ENCODE results near the gene CNPY2. TPM values are rescaled to one million over a fixed set of nuclear protein-coding genes. Genes with fewer than 3 reads are reported as not detected.
A peak's percentile ranks its signal among the peaks of the same experiment; 100 is the strongest.
"Not testable (repeated sequence)": the region's sequence is repeated elsewhere in the genome, so short reads cannot be mapped to it uniquely, and the experiment has no call there.

The CNPY2 gene
- polyA plus RNA-seq (ENCODE audit: insufficient read length in 3 of 3): 100 to 1,000 TPM; 155 to 171 (median 163) TPM

- DNase-seq (ENCODE audit: low read depth in 3 of 3, low spot score in 2 of 3): peak; percentile 93 to 95 (median 95)
Measured at GRCh38 chr12:56315622-56316473, at the start of gene CNPY2. TSS of gene CNPY2 (minus strand) at chr12:56315988. CDS start at chr12:56315217, 771 bp downstream.

GRCh38 chr12:56362130-56363059 lies 46.6 kb upstream of the CNPY2 start, which contains the start of gene APOF:
TSS of gene APOF (minus strand) at chr12:56362857. CDS start at chr12:56362745, 112 bp downstream.
- DNase-seq (ENCODE audit: low read depth in 3 of 3, low spot score in 2 of 3): no peak

- no peak for DNase-seq (ENCODE audit: low read depth in 3 of 3, low spot score in 2 of 3)
Measured at GRCh38 chr12:56361487-56362129, 45.8 kb upstream of the CNPY2 start.

- peak; percentile 98 to 100 (median 99) for DNase-seq (ENCODE audit: low read depth in 3 of 3, low spot score in 2 of 3)
Measured at GRCh38 chr12:56359851-56360767, 44.3 kb upstream of the CNPY2 start, which contains the start of gene STAT2. TSS of gene STAT2 (minus strand) at chr12:56360107. CDS start at chr12:56356571, 3,536 bp downstream.

- no peak for DNase-seq (ENCODE audit: low read depth in 3 of 3, low spot score in 2 of 3)
Measured at GRCh38 chr12:56358836-56359532, 43.2 kb upstream of the CNPY2 start.

GRCh38 chr12:56351325-56351724 lies 35.5 kb upstream of the CNPY2 start:
- DNase-seq (ENCODE audit: low read depth in 3 of 3, low spot score in 2 of 3): no peak

- DNase-seq (ENCODE audit: low read depth in 3 of 3, low spot score in 2 of 3): no peak
Measured at GRCh38 chr12:56350662-56351061, 34.9 kb upstream of the CNPY2 start.

GRCh38 chr12:56348776-56349175 lies 33.0 kb upstream of the CNPY2 start:
- DNase-seq (ENCODE audit: low read depth in 3 of 3, low spot score in 2 of 3): no peak

GRCh38 chr12:56347255-56347654 lies 31.5 kb upstream of the CNPY2 start:
- DNase-seq (ENCODE audit: low read depth in 3 of 3, low spot score in 2 of 3): not testable (repeated sequence)

- no peak for DNase-seq (ENCODE audit: low read depth in 3 of 3, low spot score in 2 of 3)
Measured at GRCh38 chr12:56346675-56347074, 30.9 kb upstream of the CNPY2 start.

GRCh38 chr12:56342290-56342689 lies 26.5 kb upstream of the CNPY2 start:
- DNase-seq (ENCODE audit: low read depth in 3 of 3, low spot score in 2 of 3): not testable (repeated sequence)

GRCh38 chr12:56341616-56342015 lies 25.8 kb upstream of the CNPY2 start:
- no peak for DNase-seq (ENCODE audit: low read depth in 3 of 3, low spot score in 2 of 3)

GRCh38 chr12:56339158-56339422 lies 23.3 kb upstream of the CNPY2 start:
- DNase-seq (ENCODE audit: low read depth in 3 of 3, low spot score in 2 of 3): no peak

GRCh38 chr12:56338308-56339157 lies 22.7 kb upstream of the CNPY2 start, which contains the start of gene IL23A:
TSS of gene IL23A (plus strand) at chr12:56338884. CDS start at chr12:56339045, 161 bp downstream.
- DNase-seq (ENCODE audit: low read depth in 3 of 3, low spot score in 2 of 3): no peak

GRCh38 chr12:56337753-56338251 lies 22.0 kb upstream of the CNPY2 start:
- no peak for DNase-seq (ENCODE audit: low read depth in 3 of 3, low spot score in 2 of 3)

GRCh38 chr12:56336361-56337167 lies 20.8 kb upstream of the CNPY2 start:
- no peak for DNase-seq (ENCODE audit: low read depth in 3 of 3, low spot score in 2 of 3)

- not testable (repeated sequence) for DNase-seq (ENCODE audit: low read depth in 3 of 3, low spot score in 2 of 3)
Measured at GRCh38 chr12:56335527-56335926, 19.7 kb upstream of the CNPY2 start.

Measured in right renal cortex interstitium (tissue), 3 donors.